K562 (cell line): ENCODE data around the gene DCAF11. TPM values are rescaled to one million over a fixed set of nuclear protein-coding genes. Genes with fewer than 3 reads are reported as not detected.

Source experiments
- ARHGAP35 ChIP-seq: fragments of 450-650 bp; IDR thresholded peaks from 2 replicates; pipeline ENCODE4 v1.6.1; 2018; ENCODE audit not compliant: partially characterized antibody
- ATF7 ChIP-seq: fragments of 450-650 bp; IDR thresholded peaks from 2 replicates; pipeline ENCODE4 v1.7.1; 2014; ENCODE audit warnings: mild to moderate bottlenecking, moderate library complexity
- BRD9 ChIP-seq: fragments of 450-650 bp; IDR thresholded peaks from 2 replicates; pipeline ENCODE4 v1.6.1; 2018; ENCODE audit warnings: low read depth; ENCODE audit not compliant: partially characterized antibody
- CHCHD3 ChIP-seq: fragments of 250-450 bp; sonication (Bioruptor Pico); IDR thresholded peaks from 2 replicates; pipeline ENCODE4 v2.1.2; 2022; ENCODE audit warnings: mild to moderate bottlenecking
- ELF1 ChIP-seq: fragments of 200-800 bp; sonication (Bioruptor generic); IDR thresholded peaks from 2 replicates; pipeline ENCODE4 v1.6.1; 2016; ENCODE audit warnings: missing genetic modification characterization, missing compliant biosample characterization
- HES1 ChIP-seq: fragments of 450-650 bp; IDR thresholded peaks from 2 replicates; pipeline ENCODE4 v1.6.1; 2016; ENCODE audit warnings: low read depth, mild to moderate bottlenecking, moderate library complexity
- HNRNPH1 ChIP-seq: fragments of 200-400 bp; formaldehyde crosslinking; optimal IDR thresholded peaks from 2 replicates; pipeline ENCODE3; 2017; ENCODE audit warnings: low read depth, mild to moderate bottlenecking, low read length, moderate library complexity
- HNRNPK ChIP-seq: fragments of 200-400 bp; formaldehyde crosslinking; IDR thresholded peaks from one replicate; pipeline ENCODE4 v1.6.1; 2018; ENCODE audit warnings: mild to moderate bottlenecking, low read depth, low read length; ENCODE audit not compliant: poor library complexity, severe bottlenecking
- IRF1 ChIP-seq: sonication (generic); formaldehyde crosslinking; IDR thresholded peaks from 2 replicates; pipeline ENCODE4 v1.8.0; 2022; ENCODE audit warnings: missing genetic modification reagents, mild to moderate bottlenecking, borderline replicate concordance
- KLF6 ChIP-seq: fragments of 250-450 bp; sonication (Bioruptor Pico); IDR thresholded peaks from 2 replicates; pipeline ENCODE4 v1.4.0; 2020; ENCODE audit warnings: mild to moderate bottlenecking, moderate library complexity, borderline replicate concordance
- LCOR ChIP-seq: sonication (generic); formaldehyde crosslinking; IDR thresholded peaks from 2 replicates; pipeline ENCODE4 v1.8.0; 2022; ENCODE audit warnings: mild to moderate bottlenecking, missing genetic modification reagents
- NFE2 ChIP-seq: IDR thresholded peaks from 2 replicates; pipeline ENCODE4 v1.6.1; 2014; ENCODE audit warnings: antibody characterized with exemption, low read depth
- NONO ChIP-seq, 2 experiments: fragments of 200-400 bp in 1 of 2; fragments of 450-650 bp in 1 of 2; formaldehyde crosslinking in 1 of 2; IDR thresholded peaks; 2 replicates each; pipeline ENCODE4 v1.6.1; 2017; ENCODE audit warnings: low read depth in 2 of 2, mild to moderate bottlenecking in 2 of 2, moderate library complexity in 2 of 2, low read length in 1 of 2
- NR2F6 ChIP-seq: fragments of 450-650 bp; formaldehyde crosslinking; IDR thresholded peaks from 2 replicates; pipeline ENCODE4 v1.4.0; 2020; ENCODE audit warnings: mild to moderate bottlenecking
- RERE ChIP-seq: sonication (generic); formaldehyde crosslinking; IDR thresholded peaks from 2 replicates; pipeline ENCODE4 v1.8.0; 2023; ENCODE audit warnings: missing genetic modification reagents, mild to moderate bottlenecking, borderline replicate concordance
- RFX1 ChIP-seq: fragments of 450-650 bp; IDR thresholded peaks from 2 replicates; pipeline ENCODE4 v1.6.1; 2016; ENCODE audit warnings: mild to moderate bottlenecking, moderate library complexity
- SETDB1 ChIP-seq: IDR thresholded peaks from one replicate; pipeline ENCODE4 v1.6.1; 2012; ENCODE audit warnings: low read length, control low read depth, inconsistent platforms
- SRSF1 ChIP-seq: fragments of 200-400 bp; formaldehyde crosslinking; IDR thresholded peaks from 2 replicates; pipeline ENCODE4 v1.6.1; 2017; ENCODE audit warnings: mild to moderate bottlenecking, low read depth, low read length, moderate library complexity
- ZFP30 ChIP-seq: fragments of 250-450 bp; sonication (Bioruptor Pico); IDR thresholded peaks from 2 replicates; pipeline ENCODE4 v1.8.0; 2022; ENCODE audit warnings: moderate library complexity, mild to moderate bottlenecking, inconsistent platforms, borderline replicate concordance
- ZNF197 ChIP-seq: fragments of 200-800 bp; sonication (Bioruptor generic); IDR thresholded peaks from 2 replicates; pipeline ENCODE4 v1.6.1; 2016; ENCODE audit warnings: low read depth, missing genetic modification characterization, missing compliant biosample characterization
- ZNF561 ChIP-seq: fragments of 450-650 bp; formaldehyde crosslinking; conservative IDR thresholded peaks from 2 replicates; pipeline ENCODE4 v1.4.0; 2020; ENCODE audit warnings: mild to moderate bottlenecking, moderate library complexity
- polyA plus RNA-seq, 8 experiments: library from polyadenylated mRNA; depleted of rRNA in 4 of 8; stranded (reverse) in 5 of 8; unstranded in 3 of 8; fragments of >200 nt; fragmentation: Nextera tagmentation in 2 of 8; fragmentation: Illumina TruSeq in 1 of 8; extraction: Ambion mirVana in 2 of 8; extraction: Trizol in 1 of 8; gene quantifications; 2 replicates each; pipeline versions ENCODE4 v1.2.1 to v1.2.3, GENCODE V29; 2011 to 2014; ENCODE audit warnings: inconsistent platforms in 1 of 8, missing spikeins in 1 of 8
- total RNA-seq, 7 experiments: library from RNA; depleted of rRNA in 6 of 7; stranded (reverse); fragments of >200 nt in 6 of 7; fragmentation: Illumina TruSeq in 2 of 7; extraction: Trizol in 2 of 7; gene quantifications; 2 replicates each; pipeline versions ENCODE4 v1.2.1 to v1.2.3, GENCODE V29; 2011 to 2021; ENCODE audit warnings: low replicate concordance in 1 of 7

DCAF11 gene
- total and polyA plus RNA-seq, 9 of the 15 experiments (the other 6 are each of a cell fraction or from before 2014, with no cell fraction given) = 8.5 to 46.2 (median 36.4) TPM

GRCh38 chr14:24093901-24094840 lies 20.4 kb upstream of the DCAF11 start, which contains the start of gene PCK2 (continued):
- TF ChIP-seq NFE2 (no peak), ATF7 (peak; percentile 39; the same call in 1 of the 2 replicates), CHCHD3 (no peak), ZFP30 (CRISPR knock-in tag) (no peak), KLF6 (peak; percentile 69; the same call in 1 of the 2 replicates), LCOR (CRISPR knock-in tag) (peak; percentile 82; the same call in 1 of the 2 replicates), BRD9 (peak; percentile 18), NONO (IDR thresholded peaks at IDR 0.05; ENCODE audit: low read depth in 2 of 2, low read length in 1 of 2) (peak in 1 of 2 experiments; percentile 98; a peak in 2 of 4 replicates), RFX1 (no peak), SETDB1 (no peak), ZNF561 (no peak), ARHGAP35 (no peak), HES1 (no peak), RERE (CRISPR knock-in tag) (no peak), NR2F6 (CRISPR knock-in tag) (no peak), HNRNPK (no peak), ELF1 (tag) (peak; percentile 58; the same call in 1 of the 2 replicates), IRF1 (CRISPR knock-in tag) (no peak), HNRNPH1 (no peak), ZNF197 (CRISPR knock-in tag) (no peak), SRSF1 (no peak)
